ENCODE results near the gene TRIM37. TPM values are rescaled to one million over a fixed set of nuclear protein-coding genes. Genes with fewer than 3 reads are reported as not detected.
"Not testable (repeated sequence)": the region's sequence is repeated elsewhere in the genome, so short reads cannot be mapped to it uniquely, and the experiment has no call there.

TRIM37 gene
- total RNA-seq, 1 donor from 2014 or later = 31.4 TPM

DNA sequence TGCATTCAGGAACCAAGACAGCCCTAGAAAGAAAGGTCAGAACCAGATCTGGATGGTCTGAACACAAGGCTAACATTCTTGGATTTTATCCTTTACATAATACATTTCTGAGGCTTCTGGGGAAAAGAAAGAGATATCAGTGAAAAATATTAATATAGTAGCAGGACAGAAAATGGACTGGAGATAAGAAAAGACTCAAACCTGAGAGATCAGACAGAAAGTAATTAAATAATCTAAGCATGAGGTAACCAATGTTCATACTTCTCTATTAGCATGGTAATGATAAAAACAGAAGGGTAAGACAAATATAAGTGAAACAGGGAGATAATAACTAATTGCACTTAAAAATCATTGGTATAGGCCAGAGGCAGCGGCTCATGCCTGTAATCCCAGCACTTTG, 5.5 kb downstream of the TRIM37 start:
- Mint-ChIP-seq H3K4me1 (ENCODE audit: low read depth) (peaks cover 33% of the 10 kb centered on the region), H3K4me3 (ENCODE audit: low read depth) (no peak overlapping the region), H3K27ac (peak overlapping the region; percentile 21), H3K9me3 (peaks cover 4% of the 10 kb centered on the region), H3K36me3 (ENCODE audit: low read depth) (peaks cover 64% of the 10 kb centered on the region), H3K27me3 (ENCODE audit: low read depth) (no peaks in the 10 kb centered on the region)
- intact Hi-C loops (cut with micrococcal nuclease) = loop anchor here (10.0 kb wide), 1 partner anchor 776 kb away; the partner anchor contains the start of gene TSPOAP1
- DNase-seq (ENCODE audit: low spot score) = no peak

DNA sequence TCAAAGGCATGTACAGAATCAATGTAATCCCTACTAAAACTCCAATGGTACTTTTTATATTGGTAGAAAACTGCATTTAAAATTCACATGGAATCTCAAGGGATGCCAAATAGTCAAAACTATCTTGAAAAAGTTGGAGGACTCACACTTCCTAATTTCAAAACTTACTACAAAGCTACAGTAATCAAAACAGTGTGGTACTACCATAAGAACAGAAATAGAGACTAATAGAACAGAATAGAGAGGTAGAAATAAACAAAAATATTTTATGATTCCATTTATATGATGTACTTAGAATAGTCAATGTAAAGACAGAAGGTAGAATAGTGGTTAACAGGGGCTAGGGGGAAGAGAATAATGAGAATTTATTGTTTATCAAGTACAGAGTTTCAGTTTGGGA, 8.8 kb downstream of the TRIM37 start:
- peaks cover 58% of the 10 kb centered on the region for H3K36me3 Mint-ChIP-seq (ENCODE audit: low read depth)
- intact Hi-C loops (cut with micrococcal nuclease) = no loop called here
- no peak overlapping the region for H3K27ac Mint-ChIP-seq
- peaks cover 4% of the 10 kb centered on the region for H3K9me3 Mint-ChIP-seq
- H3K27me3 Mint-ChIP-seq (ENCODE audit: low read depth) = no peaks in the 10 kb centered on the region
- no peak overlapping the region for H3K4me3 Mint-ChIP-seq (ENCODE audit: low read depth)
- DNase-seq (ENCODE audit: low spot score) = no peak
- H3K4me1 Mint-ChIP-seq (ENCODE audit: low read depth) = peaks cover 18% of the 10 kb centered on the region

DNA sequence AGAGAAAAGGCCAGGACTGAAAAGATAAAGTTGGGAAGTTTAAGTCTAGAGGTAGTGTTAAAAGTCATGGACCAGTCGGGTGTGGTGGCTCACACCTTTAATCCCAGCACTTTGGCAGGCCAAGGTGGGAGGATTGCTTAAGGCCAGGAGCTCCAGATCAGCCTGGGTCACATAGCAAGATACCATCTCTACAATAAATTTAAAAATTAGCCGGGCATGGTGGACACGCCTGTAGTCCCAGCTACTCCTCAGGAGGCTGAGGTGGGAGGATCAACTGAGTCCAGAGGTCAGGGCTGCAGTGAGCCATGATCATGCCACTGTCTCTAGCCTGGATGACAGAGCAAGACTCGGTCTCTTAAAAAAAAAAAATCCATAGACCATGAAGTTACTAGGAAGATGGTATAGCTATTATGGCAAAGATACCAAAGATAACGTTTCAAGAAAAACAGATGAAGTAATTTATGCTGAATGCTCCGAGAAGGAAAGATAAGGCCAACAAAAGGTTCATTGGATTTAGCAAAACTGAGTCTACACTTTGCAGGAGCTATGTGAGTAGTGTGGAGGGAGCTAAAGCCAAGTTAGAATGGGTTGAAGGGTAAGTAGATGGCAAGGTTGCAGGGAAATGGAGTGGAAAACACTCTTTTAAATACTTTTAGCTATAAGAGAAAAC, 11.7 kb downstream of the TRIM37 start:
- H3K27me3 Mint-ChIP-seq (ENCODE audit: low read depth) = no peaks in the 10 kb centered on the region
- DNase-seq (ENCODE audit: low spot score) = no peak
- no peak overlapping the region for H3K4me3 Mint-ChIP-seq (ENCODE audit: low read depth)

DNA sequence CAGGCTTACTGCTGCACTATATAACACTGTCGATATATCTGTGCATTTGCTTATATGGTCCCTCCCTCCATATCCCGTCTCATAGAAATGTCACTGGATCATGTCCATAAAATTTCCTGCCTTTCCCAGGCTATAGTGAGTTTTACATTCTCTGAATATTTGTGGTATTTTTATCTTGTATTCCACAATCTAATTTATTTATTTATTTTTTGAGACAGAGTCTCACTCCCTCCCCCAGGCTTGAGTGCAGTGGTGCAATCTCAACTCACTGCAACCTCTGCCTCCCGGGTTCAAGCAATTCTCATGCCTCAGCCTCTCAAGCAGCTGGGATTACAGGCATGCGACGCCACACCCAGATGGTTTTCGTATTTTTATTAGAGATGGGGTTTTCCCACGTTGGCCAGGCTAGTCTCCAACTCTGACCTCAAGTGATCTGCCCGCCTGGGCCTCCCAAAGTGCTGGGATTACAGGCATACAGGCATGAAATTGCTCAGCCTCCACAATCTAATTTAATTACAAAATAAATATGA, 12.9 kb downstream of the TRIM37 start:
- H3K36me3 Mint-ChIP-seq (ENCODE audit: low read depth) = peaks cover 38% of the 10 kb centered on the region
- H3K9me3 Mint-ChIP-seq = peaks cover 4% of the 10 kb centered on the region
- intact Hi-C loops (cut with micrococcal nuclease) = no loop called here
- DNase-seq (ENCODE audit: low spot score) = no peak
- H3K4me1 Mint-ChIP-seq (ENCODE audit: low read depth) = peaks cover 13% of the 10 kb centered on the region
- no peaks in the 10 kb centered on the region for H3K27me3 Mint-ChIP-seq (ENCODE audit: low read depth)
- no peak overlapping the region for H3K27ac Mint-ChIP-seq
- H3K4me3 Mint-ChIP-seq (ENCODE audit: low read depth) = no peak overlapping the region

More for the DNA sequence above, 11.7 kb downstream of the TRIM37 start:
- intact Hi-C loops (cut with micrococcal nuclease) = no loop called here
- Mint-ChIP-seq H3K4me1 (ENCODE audit: low read depth) (peaks cover 13% of the 10 kb centered on the region), H3K36me3 (ENCODE audit: low read depth) (peaks cover 42% of the 10 kb centered on the region), H3K27ac (no peak overlapping the region), H3K9me3 (peaks cover 4% of the 10 kb centered on the region)

DNA sequence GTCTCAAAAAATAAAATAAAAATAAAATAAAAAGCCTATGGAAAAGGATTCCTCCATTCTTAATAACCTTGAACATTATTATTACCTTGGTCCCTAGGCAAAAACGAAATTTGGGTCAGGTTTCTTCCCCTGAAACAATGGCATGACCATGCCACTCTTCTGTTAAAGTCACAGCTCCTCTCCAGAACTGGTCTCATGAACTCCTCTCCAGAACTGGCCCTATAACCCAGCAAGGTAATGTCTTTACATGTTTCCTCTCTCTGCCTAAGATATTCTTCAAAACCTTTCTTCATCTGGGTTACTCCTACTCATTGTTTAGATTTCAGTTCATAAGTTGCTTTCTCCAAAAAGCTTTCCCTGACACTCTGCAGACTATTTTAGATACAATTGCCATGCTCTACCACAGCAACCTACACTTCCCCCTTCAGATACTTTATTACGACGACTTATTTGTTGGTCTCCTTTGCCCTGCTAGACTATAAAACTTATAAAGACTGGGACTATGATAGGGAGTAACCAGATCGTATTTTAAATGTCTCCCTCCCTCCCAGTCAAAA, 13.5 kb downstream of the TRIM37 start:
- H3K27me3 Mint-ChIP-seq (ENCODE audit: low read depth) = no peaks in the 10 kb centered on the region
- DNase-seq (ENCODE audit: low spot score) = no peak
- H3K27ac Mint-ChIP-seq = no peak overlapping the region
- peaks cover 4% of the 10 kb centered on the region for H3K9me3 Mint-ChIP-seq
- no peak overlapping the region for H3K4me3 Mint-ChIP-seq (ENCODE audit: low read depth)
- peaks cover 38% of the 10 kb centered on the region for H3K36me3 Mint-ChIP-seq (ENCODE audit: low read depth)
- peaks cover 13% of the 10 kb centered on the region for H3K4me1 Mint-ChIP-seq (ENCODE audit: low read depth)
- intact Hi-C loops (cut with micrococcal nuclease) = no loop called here

DNA sequence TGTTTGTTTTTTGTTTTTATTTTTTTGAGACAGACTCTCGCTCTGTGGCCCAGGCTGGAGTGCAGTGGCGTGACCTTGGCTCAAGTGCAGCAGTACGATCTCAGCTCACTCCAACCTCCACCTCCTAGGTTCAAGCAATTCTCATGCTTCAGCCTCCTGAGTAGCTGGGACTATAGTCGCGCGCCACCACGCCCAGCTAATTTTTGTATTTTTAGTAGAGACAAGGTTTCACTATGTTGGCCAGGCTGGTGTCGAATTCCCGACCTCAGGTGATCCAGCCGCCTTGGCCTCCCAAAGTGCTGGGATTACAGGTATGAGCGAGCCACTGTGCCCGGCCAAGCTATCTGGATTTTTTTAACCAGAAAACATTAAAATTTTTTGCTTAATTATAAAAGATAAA, 16.1 kb downstream of the TRIM37 start:
- H3K27me3 Mint-ChIP-seq (ENCODE audit: low read depth); H3K9me3 Mint-ChIP-seq; intact Hi-C loops (cut with micrococcal nuclease); H3K27ac Mint-ChIP-seq; H3K4me3 Mint-ChIP-seq (ENCODE audit: low read depth); DNase-seq (ENCODE audit: low spot score): not testable (repeated sequence)
- H3K4me1 Mint-ChIP-seq (ENCODE audit: low read depth) = peaks cover 10% of the 10 kb centered on the region
- H3K36me3 Mint-ChIP-seq (ENCODE audit: low read depth) = peaks cover 35% of the 10 kb centered on the region

DNA sequence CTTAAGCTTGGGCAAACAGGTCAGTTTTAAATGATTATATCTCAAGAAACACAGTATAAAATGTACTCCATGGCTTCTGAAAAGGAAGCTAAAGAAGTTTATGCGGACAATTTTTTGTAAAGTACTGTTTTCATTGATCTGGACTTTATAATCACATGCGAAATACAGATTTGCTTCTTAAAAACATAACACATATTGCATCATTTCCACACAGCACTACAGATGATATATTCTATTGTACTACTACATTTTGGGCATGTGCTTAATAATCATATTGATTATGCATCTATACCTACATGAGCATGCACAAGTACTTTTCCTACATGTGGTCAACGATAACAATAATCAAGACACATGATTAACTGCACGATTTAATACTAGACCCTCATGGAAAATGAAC, 22.5 kb downstream of the TRIM37 start:
- Mint-ChIP-seq H3K9me3 (no peaks in the 10 kb centered on the region), H3K27me3 (ENCODE audit: low read depth) (no peaks in the 10 kb centered on the region), H3K4me1 (ENCODE audit: low read depth) (peaks cover 10% of the 10 kb centered on the region), H3K4me3 (ENCODE audit: low read depth) (no peak overlapping the region), H3K36me3 (ENCODE audit: low read depth) (peaks cover 56% of the 10 kb centered on the region), H3K27ac (no peak overlapping the region)
- no peak for DNase-seq (ENCODE audit: low spot score)
- intact Hi-C loops (cut with micrococcal nuclease) = no loop called here

DNA sequence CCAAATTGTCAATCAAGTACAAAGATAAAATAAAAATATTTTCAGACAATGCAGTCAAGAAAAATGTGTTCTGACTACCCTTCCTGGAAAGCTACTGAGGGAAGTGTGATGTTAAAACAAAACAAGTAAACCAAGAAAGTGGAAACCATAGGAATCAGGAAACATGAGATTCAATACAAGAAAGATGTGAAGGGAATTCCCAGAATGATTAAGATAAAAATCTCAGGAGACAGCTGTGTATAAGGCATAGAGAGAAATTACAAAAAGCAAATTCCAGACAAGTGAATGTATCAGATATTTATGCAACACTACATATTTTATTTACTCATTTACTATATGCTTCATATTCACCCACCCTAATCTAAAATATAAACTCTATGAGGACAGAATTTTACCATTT, 32.2 kb downstream of the TRIM37 start:
- Mint-ChIP-seq H3K4me3 (ENCODE audit: low read depth) (no peak overlapping the region), H3K9me3 (no peaks in the 10 kb centered on the region), H3K4me1 (ENCODE audit: low read depth) (peaks cover 2% of the 10 kb centered on the region), H3K27ac (peak overlapping the region; percentile 42), H3K27me3 (ENCODE audit: low read depth) (no peaks in the 10 kb centered on the region), H3K36me3 (ENCODE audit: low read depth) (peaks cover 54% of the 10 kb centered on the region)
- intact Hi-C loops (cut with micrococcal nuclease) = no loop called here
- no peak for DNase-seq (ENCODE audit: low spot score)

DNA sequence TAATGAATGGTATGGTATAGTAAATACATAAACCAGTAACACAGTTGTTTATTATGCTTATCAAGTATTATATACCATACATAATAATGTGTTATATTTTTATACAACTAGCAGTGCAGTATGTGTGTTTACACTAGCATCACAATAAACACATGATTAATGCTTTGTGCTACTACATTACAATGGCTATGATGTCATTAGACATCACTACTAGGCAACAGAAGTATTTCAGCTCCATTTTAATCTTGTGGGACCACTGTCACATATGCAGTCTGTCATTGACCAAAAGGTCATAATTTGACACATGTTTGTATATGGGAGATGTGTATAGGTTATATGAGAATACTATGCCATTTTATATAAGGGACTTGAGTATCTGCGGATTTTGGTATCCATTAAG, 32.7 kb downstream of the TRIM37 start:
- DNase-seq (ENCODE audit: low spot score) = no peak
- Mint-ChIP-seq H3K36me3 (ENCODE audit: low read depth) (peaks cover 51% of the 10 kb centered on the region), H3K27me3 (ENCODE audit: low read depth) (no peaks in the 10 kb centered on the region), H3K9me3 (no peaks in the 10 kb centered on the region), H3K4me1 (ENCODE audit: low read depth) (peaks cover 2% of the 10 kb centered on the region), H3K27ac (no peak overlapping the region), H3K4me3 (ENCODE audit: low read depth) (no peak overlapping the region)
- intact Hi-C loops (cut with micrococcal nuclease) = no loop called here

DNA sequence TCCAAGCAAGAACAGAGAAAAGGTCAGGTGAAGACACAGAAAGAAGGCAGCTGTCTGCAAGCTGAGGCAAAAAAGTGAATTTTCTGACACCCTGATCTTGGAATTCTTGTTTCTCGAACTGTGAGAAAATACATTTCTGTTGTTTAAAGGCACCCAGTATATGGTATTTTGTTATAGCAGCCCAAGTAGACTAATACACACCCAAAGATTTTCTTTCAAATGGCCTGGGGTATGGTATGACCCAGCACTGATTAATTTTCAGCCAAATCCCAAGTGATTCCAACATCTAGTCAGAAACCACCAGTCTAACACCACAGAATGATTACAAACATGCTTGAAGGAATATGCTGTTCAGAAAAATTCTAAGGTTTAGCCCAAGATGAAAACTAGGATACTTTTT, 36.8 kb downstream of the TRIM37 start:
- Mint-ChIP-seq H3K4me3 (ENCODE audit: low read depth) (no peak overlapping the region), H3K4me1 (ENCODE audit: low read depth) (peaks cover 8% of the 10 kb centered on the region), H3K36me3 (ENCODE audit: low read depth) (peaks cover 65% of the 10 kb centered on the region), H3K27me3 (ENCODE audit: low read depth) (no peaks in the 10 kb centered on the region), H3K27ac (no peak overlapping the region), H3K9me3 (no peaks in the 10 kb centered on the region)
- DNase-seq (ENCODE audit: low spot score) = no peak
- intact Hi-C loops (cut with micrococcal nuclease) = no loop called here

DNA sequence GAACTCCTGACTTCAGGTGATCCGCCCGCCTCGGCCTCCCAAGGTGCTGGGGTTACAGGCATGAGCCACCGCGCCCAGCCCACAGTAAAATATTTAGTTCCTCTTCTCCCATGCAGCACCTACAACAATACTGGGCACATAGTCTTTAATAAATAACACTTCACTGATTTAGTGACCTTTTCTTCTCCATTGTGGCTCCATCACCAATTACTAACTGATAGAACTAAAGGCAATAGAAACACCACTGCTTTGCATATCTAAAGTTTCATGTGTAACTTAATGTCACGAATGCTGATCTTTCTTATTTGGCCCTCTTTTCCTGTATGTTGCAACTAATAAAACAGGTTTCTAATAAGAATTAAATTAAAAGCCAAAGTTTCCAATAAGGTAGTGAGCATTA, 38.9 kb downstream of the TRIM37 start:
- H3K9me3 Mint-ChIP-seq = no peaks in the 10 kb centered on the region
- intact Hi-C loops (cut with micrococcal nuclease) = no loop called here
- peaks cover 6% of the 10 kb centered on the region for H3K4me1 Mint-ChIP-seq (ENCODE audit: low read depth)
- H3K27me3 Mint-ChIP-seq (ENCODE audit: low read depth) = no peaks in the 10 kb centered on the region
- H3K27ac Mint-ChIP-seq = no peak overlapping the region
- DNase-seq (ENCODE audit: low spot score) = no peak
- no peak overlapping the region for H3K4me3 Mint-ChIP-seq (ENCODE audit: low read depth)
- peaks cover 60% of the 10 kb centered on the region for H3K36me3 Mint-ChIP-seq (ENCODE audit: low read depth)

DNA sequence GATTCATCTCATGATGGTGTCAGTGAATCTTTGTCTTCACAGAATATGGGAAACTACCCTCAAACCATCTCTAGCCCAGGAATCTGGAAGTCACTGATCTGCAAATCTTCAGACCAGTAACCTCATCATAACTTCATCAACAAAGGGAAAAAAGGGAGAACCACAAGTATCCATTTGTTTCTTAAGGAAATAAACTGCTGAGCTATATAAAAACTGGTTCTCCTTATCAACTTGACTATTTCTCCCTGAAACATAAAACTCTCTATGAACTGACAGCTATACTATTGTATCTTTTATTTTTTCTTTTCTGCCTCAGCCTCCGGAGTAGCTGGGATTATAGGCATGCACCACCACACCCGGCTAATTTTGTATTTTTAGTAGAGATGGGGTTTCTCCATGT, 39.3 kb downstream of the TRIM37 start:
- Mint-ChIP-seq H3K9me3 (no peaks in the 10 kb centered on the region), H3K27me3 (ENCODE audit: low read depth) (no peaks in the 10 kb centered on the region), H3K4me1 (ENCODE audit: low read depth) (peaks cover 6% of the 10 kb centered on the region), H3K27ac (no peak overlapping the region), H3K36me3 (ENCODE audit: low read depth) (peaks cover 64% of the 10 kb centered on the region), H3K4me3 (ENCODE audit: low read depth) (no peak overlapping the region)
- DNase-seq (ENCODE audit: low spot score) = no peak
- intact Hi-C loops (cut with micrococcal nuclease) = no loop called here

DNA sequence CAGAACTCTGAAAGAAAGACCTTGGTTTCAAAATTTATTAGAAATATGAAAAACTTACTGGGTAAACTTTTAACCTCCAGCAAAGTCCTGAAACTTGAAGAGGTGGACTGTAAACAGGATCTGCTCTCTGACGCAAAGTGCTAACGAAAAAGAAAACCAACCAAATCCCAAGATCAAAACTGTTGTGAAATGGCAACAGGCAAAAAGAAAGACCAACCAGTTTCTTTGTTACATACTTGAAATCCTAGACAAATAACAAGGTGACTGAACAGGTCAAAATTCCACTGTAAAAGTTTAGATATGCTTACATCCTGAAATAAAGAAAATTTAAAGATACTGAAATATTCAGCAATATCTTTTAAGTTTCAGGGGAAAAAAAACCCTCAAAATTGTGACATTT, 44.2 kb downstream of the TRIM37 start:
- H3K9me3 Mint-ChIP-seq = no peaks in the 10 kb centered on the region
- intact Hi-C loops (cut with micrococcal nuclease) = no loop called here
- H3K4me1 Mint-ChIP-seq (ENCODE audit: low read depth) = peaks cover 6% of the 10 kb centered on the region
- no peak overlapping the region for H3K27ac Mint-ChIP-seq
- no peaks in the 10 kb centered on the region for H3K27me3 Mint-ChIP-seq (ENCODE audit: low read depth)
- H3K4me3 Mint-ChIP-seq (ENCODE audit: low read depth) = no peak overlapping the region
- no peak for DNase-seq (ENCODE audit: low spot score)
- peaks cover 57% of the 10 kb centered on the region for H3K36me3 Mint-ChIP-seq (ENCODE audit: low read depth)

Measured in activated T-helper 2 cell treated with anti-CD3 and anti-CD28 coated beads, Interferon-gamma antibody, Interleukin-2, Interleukin-4, amounts not matched to agents 10 μg/mL and 5 μg/mL and 100 μg/mL, durations not matched to agents 14 hours and 24 hours and 36 hours (primary cell).